ENCODE data around the gene DCAF7. TPM values are rescaled to one million over a fixed set of nuclear protein-coding genes. Genes with fewer than 3 reads are reported as not detected.
A peak's percentile ranks its signal among the peaks of the same experiment; 100 is the strongest.

The DCAF7 gene
- total RNA-seq, 1 experiment from 2014 or later, result 91.5 TPM

GRCh38 chr17:63564562-63564961 is 14.3 kb downstream of the DCAF7 start (continued):
- TF ChIP-seq ARID4B (CRISPR knock-in tag; IDR thresholded peaks at IDR 0.05; ENCODE audit: borderline replicate concordance) (no peak), MYBL2 (CRISPR knock-in tag; IDR thresholded peaks at IDR 0.05) (no peak), STAT6 (CRISPR knock-in tag; conservative IDR thresholded peaks at IDR 0.05; ENCODE audit: low read depth) (no peak), ZNF512 (CRISPR knock-in tag; IDR thresholded peaks at IDR 0.05; ENCODE audit: borderline replicate concordance) (no peak)

- H3K4me3 Mint-ChIP-seq, result no peak overlapping the region
- H3K4me1 Mint-ChIP-seq, result no peaks in the 10 kb centered on the region
- CTCF ChIA-PET, result interaction anchor here (0.6 to 1.5 kb wide), 3 partner anchors 12 to 45 kb away, joined by 4 to 5 read pairs (median 4); no protein-coding TSS in a partner anchor
- POLR2A ChIA-PET, result no interaction called here
- H3K27ac Mint-ChIP-seq, result peak overlapping the region; percentile 59; the same call in 1 of the 2 replicates
- no peak for TF ChIP-seq FOXK1 (CRISPR knock-in tag; IDR thresholded peaks at IDR 0.05)
- no peaks in the 10 kb centered on the region for H3K27me3 Mint-ChIP-seq (ENCODE audit: low read depth)
- DNase-seq (ENCODE audit: low spot score), result no peak
- H3K36me3 Mint-ChIP-seq, result no peaks in the 10 kb centered on the region
- ATAC-seq, result no peak
- no peaks in the 10 kb centered on the region for H3K9me3 Mint-ChIP-seq
Observed at GRCh38 chr17:63567229-63567628, 17.0 kb downstream of the DCAF7 start.

- no peaks in the 10 kb centered on the region for H3K27me3 Mint-ChIP-seq (ENCODE audit: low read depth)
- H3K9me3 Mint-ChIP-seq, result no peaks in the 10 kb centered on the region
- no peaks in the 10 kb centered on the region for H3K4me1 Mint-ChIP-seq
- ATAC-seq (no peak), DNase-seq (ENCODE audit: low spot score) (no peak)
- CTCF ChIA-PET, result interaction anchor here (1.2 to 2.4 kb wide), 6 partner anchors 9 to 162 kb away, joined by 3 to 12 read pairs (median 4); no protein-coding TSS in a partner anchor
- POLR2A ChIA-PET, result no interaction called here
- no peak overlapping the region for H3K4me3 Mint-ChIP-seq
- no peaks in the 10 kb centered on the region for H3K36me3 Mint-ChIP-seq
- peak overlapping the region; percentile 88 for H3K27ac Mint-ChIP-seq
- TF ChIP-seq ZNF138 (CRISPR knock-in tag; conservative IDR thresholded peaks at IDR 0.05), result no peak
- TF ChIP-seq RORB (CRISPR knock-in tag; IDR thresholded peaks at IDR 0.05), result no peak
- TF ChIP-seq CDX4 (CRISPR knock-in tag; IDR thresholded peaks at IDR 0.05; ENCODE audit: borderline replicate concordance), result no peak
- TF ChIP-seq NR2C2 (CRISPR knock-in tag; IDR thresholded peaks at IDR 0.05), result no peak
- TF ChIP-seq NR1H2 (CRISPR knock-in tag; IDR thresholded peaks at IDR 0.05), result no peak
- TF ChIP-seq AFF4 (CRISPR knock-in tag; IDR thresholded peaks at IDR 0.05; ENCODE audit: borderline replicate concordance), result no peak
- TF ChIP-seq MAX (CRISPR knock-in tag; IDR thresholded peaks at IDR 0.05), result no peak
- TF ChIP-seq ZNF232 (CRISPR knock-in tag; IDR thresholded peaks at IDR 0.05), result no peak
- TF ChIP-seq MLX (CRISPR knock-in tag; IDR thresholded peaks at IDR 0.05), result no peak
- no peak for TF ChIP-seq CTCF (IDR thresholded peaks at IDR 0.05)
- TF ChIP-seq NR3C1 (CRISPR knock-in tag; conservative IDR thresholded peaks at IDR 0.05; ENCODE audit: low read depth), result no peak
Observed at GRCh38 chr17:63568563-63568962, 18.3 kb downstream of the DCAF7 start.

All from WTC11 (cell line).